Measurements from ENCODE around the gene SDK2.

DNA sequence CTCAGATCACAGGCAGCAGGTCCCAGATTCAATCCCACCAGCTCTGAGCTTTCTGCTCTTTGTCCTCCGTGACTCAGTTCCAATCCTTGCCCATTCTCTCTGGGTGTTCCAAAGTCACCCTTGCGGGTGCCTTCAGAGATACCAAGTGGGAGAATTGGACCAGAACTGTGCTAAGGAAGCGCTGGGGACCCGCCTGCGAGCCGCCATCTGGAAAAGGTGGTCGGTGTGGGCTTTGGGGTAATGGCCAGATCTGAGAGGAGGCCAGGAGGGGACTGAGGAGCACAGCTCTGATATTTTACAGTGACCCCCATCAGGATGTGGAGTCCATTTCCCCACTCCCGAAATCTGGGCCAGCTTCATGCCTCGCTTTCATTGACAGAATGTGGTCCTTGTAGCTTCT is 152.6 kb downstream of the SDK2 start:
- no peak for TF ChIP-seq POLR2A (IDR thresholded peaks at IDR 0.05)
- TF ChIP-seq, protein P1, sequence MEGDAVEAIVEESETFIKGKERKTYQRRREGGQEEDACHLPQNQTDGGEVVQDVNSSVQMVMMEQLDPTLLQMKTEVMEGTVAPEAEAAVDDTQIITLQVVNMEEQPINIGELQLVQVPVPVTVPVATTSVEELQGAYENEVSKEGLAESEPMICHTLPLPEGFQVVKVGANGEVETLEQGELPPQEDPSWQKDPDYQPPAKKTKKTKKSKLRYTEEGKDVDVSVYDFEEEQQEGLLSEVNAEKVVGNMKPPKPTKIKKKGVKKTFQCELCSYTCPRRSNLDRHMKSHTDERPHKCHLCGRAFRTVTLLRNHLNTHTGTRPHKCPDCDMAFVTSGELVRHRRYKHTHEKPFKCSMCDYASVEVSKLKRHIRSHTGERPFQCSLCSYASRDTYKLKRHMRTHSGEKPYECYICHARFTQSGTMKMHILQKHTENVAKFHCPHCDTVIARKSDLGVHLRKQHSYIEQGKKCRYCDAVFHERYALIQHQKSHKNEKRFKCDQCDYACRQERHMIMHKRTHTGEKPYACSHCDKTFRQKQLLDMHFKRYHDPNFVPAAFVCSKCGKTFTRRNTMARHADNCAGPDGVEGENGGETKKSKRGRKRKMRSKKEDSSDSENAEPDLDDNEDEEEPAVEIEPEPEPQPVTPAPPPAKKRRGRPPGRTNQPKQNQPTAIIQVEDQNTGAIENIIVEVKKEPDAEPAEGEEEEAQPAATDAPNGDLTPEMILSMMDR (IDR thresholded peaks at IDR 0.05): no peak

All from prostate gland (tissue), 2 donors.